Osteoblast (primary cell): ENCODE data around the gene AHCY. TPM values are rescaled to one million over a fixed set of nuclear protein-coding genes. Genes with fewer than 3 reads are reported as not detected.

ENCODE experiments used
- DNase-seq: peaks from one replicate; pipeline ENCODE4 v3.0.0; 2011; ENCODE audit warnings: low spot score, mixed read lengths; ENCODE audit not compliant: insufficient read length; ENCODE audit errors: missing footprints
- H2AFZ ChIP-seq: 2 replicates; pipeline ENCODE4 v1.6.0; 2011; ENCODE audit warnings: mild to moderate bottlenecking, low read length
- H3K27ac ChIP-seq: 2 replicates; pipeline ENCODE4 v1.5.1; 2011; ENCODE audit warnings: mild to moderate bottlenecking, low read depth, low read length, moderate library complexity
- H3K27me3 ChIP-seq: 2 replicates; pipeline ENCODE4 v1.6.0; 2012; ENCODE audit warnings: mild to moderate bottlenecking, control low read depth, inconsistent platforms, low read length, moderate library complexity; ENCODE audit not compliant: insufficient read depth
- H3K36me3 ChIP-seq: 2 replicates; pipeline ENCODE4 v1.5.1; 2011; ENCODE audit warnings: mild to moderate bottlenecking, low read length, control low read depth, moderate library complexity; ENCODE audit not compliant: insufficient read depth
- H3K4me1 ChIP-seq: 2 replicates; pipeline ENCODE4 v1.5.1; 2011; ENCODE audit warnings: mild to moderate bottlenecking, low read length, control low read depth, moderate library complexity; ENCODE audit not compliant: insufficient read depth
- H3K4me2 ChIP-seq: 2 replicates; pipeline ENCODE4 v1.6.0; 2011; ENCODE audit warnings: mild to moderate bottlenecking, low read length; ENCODE audit not compliant: insufficient read depth
- H3K4me3 ChIP-seq: fragments of 200-600 bp; sonication (generic); 3 replicates; pipeline ENCODE4 v1.5.1; 2012; ENCODE audit warnings: mild to moderate bottlenecking, low read length, inconsistent platforms; ENCODE audit not compliant: insufficient read depth
- H3K79me2 ChIP-seq: 2 replicates; pipeline ENCODE4 v1.6.0; 2012; ENCODE audit warnings: mild to moderate bottlenecking, low read length, control low read depth, inconsistent platforms; ENCODE audit not compliant: insufficient read depth
- H3K9me3 ChIP-seq: 2 replicates; pipeline ENCODE4 v1.5.1; 2011; ENCODE audit warnings: low read depth, low read length, control low read depth
- H4K20me1 ChIP-seq: 2 replicates; pipeline ENCODE4 v1.6.0; 2012; ENCODE audit warnings: mild to moderate bottlenecking, low read length, control low read depth; ENCODE audit not compliant: insufficient read depth
- CTCF ChIP-seq: IDR thresholded peaks from 2 replicates; pipeline ENCODE4 v1.5.1; 2011; ENCODE audit warnings: mild to moderate bottlenecking, low read depth, low read length, moderate library complexity; ENCODE audit errors: extremely low read depth
- total RNA-seq: library from RNA; depleted of rRNA; stranded (reverse); fragments of >200 nt; gene quantifications from 2 replicates; pipeline ENCODE4 v1.2.3, GENCODE V29; 2012

The AHCY gene
- total RNA-seq, 1 donor, result 87.6 TPM

DNA sequence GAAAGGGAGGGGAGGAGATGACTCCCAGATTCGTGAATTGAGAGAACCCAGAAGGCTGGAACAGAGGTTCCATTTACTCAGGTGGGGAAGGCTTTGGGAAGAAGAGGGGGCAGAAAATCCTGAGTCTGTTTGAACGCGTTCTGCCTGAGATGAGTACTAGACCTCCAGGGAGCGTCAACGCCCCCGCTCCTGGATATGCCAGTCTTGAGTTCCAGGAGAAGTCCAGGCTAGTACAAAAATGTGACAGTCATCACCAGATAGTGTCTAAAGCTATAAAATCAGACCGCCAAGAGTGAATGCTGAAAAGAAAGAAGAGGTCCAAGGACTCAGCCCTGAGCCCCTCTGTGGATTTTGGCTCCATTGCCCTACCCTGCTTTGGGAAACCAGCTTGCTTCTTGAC is 8.6 kb downstream of the AHCY start:
- TF ChIP-seq CTCF, result no peak
- no peaks in the 10 kb centered on the region for H3K4me1 ChIP-seq
- H3K27ac ChIP-seq, result no peak overlapping the region
- H3K4me3 ChIP-seq, result no peak overlapping the region
- no peaks in the 10 kb centered on the region for H3K9me3 ChIP-seq
- no peaks in the 10 kb centered on the region for H3K27me3 ChIP-seq
- no peak overlapping the region for H2AFZ ChIP-seq
- H3K4me2 ChIP-seq, result no peak overlapping the region
- H3K36me3 ChIP-seq, result peaks cover 43% of the 10 kb centered on the region
- peaks cover 31% of the 10 kb centered on the region for H3K79me2 ChIP-seq
- H4K20me1 ChIP-seq, result peaks cover 13% of the 10 kb centered on the region
- DNase-seq, result no peak

- peaks cover 22% of the 10 kb centered on the region for H3K79me2 ChIP-seq
- H3K36me3 ChIP-seq, result peaks cover 43% of the 10 kb centered on the region
- no peaks in the 10 kb centered on the region for H3K27me3 ChIP-seq
- H2AFZ ChIP-seq, result no peak overlapping the region
- no peak for TF ChIP-seq CTCF
- H3K4me2 ChIP-seq, result no peak overlapping the region
- H4K20me1 ChIP-seq, result peaks cover 13% of the 10 kb centered on the region
- peak; percentile 47 for DNase-seq
- no peaks in the 10 kb centered on the region for H3K9me3 ChIP-seq
- H3K27ac ChIP-seq, result no peak overlapping the region
- H3K4me1 ChIP-seq, result no peaks in the 10 kb centered on the region
- H3K4me3 ChIP-seq, result no peak overlapping the region
Observed at GRCh38 chr20:34293589-34293988, 9.6 kb downstream of the AHCY start.

DNA sequence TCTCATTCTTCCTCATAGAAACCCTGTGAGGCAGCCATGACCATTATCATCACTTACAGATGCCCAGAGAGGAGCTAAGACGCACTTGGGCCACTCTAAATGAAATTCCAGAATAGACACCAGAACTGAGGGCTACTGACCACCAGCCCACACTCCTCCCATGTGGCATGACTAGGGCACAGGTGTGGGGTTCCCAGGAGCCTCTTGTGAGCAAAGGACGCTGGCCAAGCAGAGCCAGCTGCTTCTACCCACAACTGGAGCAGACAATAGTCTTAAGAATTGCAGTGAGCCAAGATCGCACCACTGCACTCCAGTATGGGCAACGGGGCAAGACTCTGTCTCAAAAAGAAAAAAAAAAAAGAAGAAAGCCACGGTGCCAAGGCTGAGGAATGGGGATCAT is 10.0 kb downstream of the AHCY start:
- H3K27me3 ChIP-seq, result no peaks in the 10 kb centered on the region
- H3K4me3 ChIP-seq, result no peak overlapping the region
- no peak for DNase-seq
- H2AFZ ChIP-seq, result no peak overlapping the region
- no peak for TF ChIP-seq CTCF
- H3K79me2 ChIP-seq, result peaks cover 22% of the 10 kb centered on the region
- H3K4me2 ChIP-seq, result no peak overlapping the region
- H4K20me1 ChIP-seq, result peaks cover 13% of the 10 kb centered on the region
- H3K27ac ChIP-seq, result no peak overlapping the region
- no peaks in the 10 kb centered on the region for H3K4me1 ChIP-seq
- peaks cover 46% of the 10 kb centered on the region for H3K36me3 ChIP-seq
- no peaks in the 10 kb centered on the region for H3K9me3 ChIP-seq

DNA sequence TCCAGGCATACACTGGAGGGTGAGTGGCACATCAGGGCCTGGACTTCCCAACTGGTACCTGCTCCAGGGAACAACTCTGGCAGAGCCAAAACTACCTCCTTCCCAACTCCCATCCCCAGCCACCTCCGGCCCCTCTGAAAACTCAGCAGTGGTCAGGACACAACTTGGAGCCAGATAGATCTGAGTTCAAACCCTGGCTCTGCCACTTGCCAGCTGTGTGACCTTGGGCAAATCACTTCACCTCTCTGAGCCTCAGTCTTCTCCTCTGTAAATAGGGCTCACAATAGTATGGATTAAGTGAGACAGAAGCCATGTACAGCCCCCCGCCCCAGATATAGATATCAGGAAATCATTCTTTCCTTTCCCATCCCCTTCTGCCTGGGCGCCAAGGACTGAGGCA is 10.7 kb downstream of the AHCY start:
- Histone ChIP-seq H3K4me2 (no peak overlapping the region), H3K4me3 (no peak overlapping the region), H3K36me3 (peaks cover 51% of the 10 kb centered on the region), H3K79me2 (peaks cover 20% of the 10 kb centered on the region), H3K4me1 (no peaks in the 10 kb centered on the region), H2AFZ (no peak overlapping the region), H3K9me3 (no peaks in the 10 kb centered on the region), H3K27ac (no peak overlapping the region), H4K20me1 (peaks cover 11% of the 10 kb centered on the region), H3K27me3 (no peaks in the 10 kb centered on the region)
- no peak for TF ChIP-seq CTCF
- no peak for DNase-seq
